GM12865 (cell line): Measurements from ENCODE around the gene KLHDC9.

Experiments
- DNase-seq: peaks from one replicate; pipeline ENCODE4 v3.0.0; 2010; ENCODE audit warnings: low read depth
- H3K4me3 ChIP-seq: 2 replicates; pipeline ENCODE4 v1.5.1; 2011; ENCODE audit warnings: mild to moderate bottlenecking, low read depth, low read length, control low read depth
- CTCF ChIP-seq: IDR thresholded peaks from 2 replicates; pipeline ENCODE4 v1.5.1; 2011; ENCODE audit warnings: low read length, control low read depth, low read depth, inconsistent platforms; ENCODE audit not compliant: insufficient read depth; ENCODE audit errors: missing control alignments

The KLHDC9 gene

GRCh38 chr1:161131523-161132409, 33.6 kb downstream of the KLHDC9 start:
- H3K4me3 ChIP-seq, result peak overlapping the region; percentile 100
- no peak for TF ChIP-seq CTCF
- DNase-seq, result peak; percentile 20

GRCh38 chr1:161132410-161133219, 34.5 kb downstream of the KLHDC9 start, which contains the start of gene DEDD:
Gene DEDD, minus strand, starts transcription at chr1:161132667. Its CDS starts 8,205 bp downstream, at chr1:161124462.
- peak within 1 kb of the TSS; percentile 100 for H3K4me3 ChIP-seq
- TF ChIP-seq CTCF, result no peak
- peak; percentile 97 for DNase-seq

GRCh38 chr1:161133220-161133740, 35.1 kb downstream of the KLHDC9 start:
- peak overlapping the region; percentile 100 for H3K4me3 ChIP-seq
- no peak for DNase-seq
- TF ChIP-seq CTCF, result no peak

GRCh38 chr1:161137881-161138280, 39.7 kb downstream of the KLHDC9 start:
- DNase-seq, result no peak
- no peak for TF ChIP-seq CTCF
- no peak overlapping the region for H3K4me3 ChIP-seq

GRCh38 chr1:161138431-161138830, 40.3 kb downstream of the KLHDC9 start:
- H3K4me3 ChIP-seq, result no peak overlapping the region
- DNase-seq, result no peak
- TF ChIP-seq CTCF, result no peak

- DNase-seq, result peak; percentile 52
- peak; percentile 23 for TF ChIP-seq CTCF
- H3K4me3 ChIP-seq, result no peak overlapping the region
These were observed 41.6 kb downstream of the KLHDC9 start for GRCh38 chr1:161139766-161140165.
